GM23248 (cell line): Measurements from ENCODE around the gene ELF4.

Experiments
- EZH2 ChIP-seq: fragments of 200-600 bp; sonication (generic); IDR thresholded peaks from 2 replicates; pipeline ENCODE4 v1.6.1; 2018; ENCODE audit warnings: antibody characterized with exemption, mild to moderate bottlenecking; ENCODE audit not compliant: insufficient read depth, poor library complexity, severe bottlenecking
- EZH2phosphoT487 ChIP-seq: fragments of 200-600 bp; sonication (generic); IDR thresholded peaks from 2 replicates; pipeline ENCODE4 v1.6.1; 2018; ENCODE audit warnings: antibody characterized with exemption, moderate library complexity, mild to moderate bottlenecking, low read depth; ENCODE audit not compliant: insufficient read depth

DNA sequence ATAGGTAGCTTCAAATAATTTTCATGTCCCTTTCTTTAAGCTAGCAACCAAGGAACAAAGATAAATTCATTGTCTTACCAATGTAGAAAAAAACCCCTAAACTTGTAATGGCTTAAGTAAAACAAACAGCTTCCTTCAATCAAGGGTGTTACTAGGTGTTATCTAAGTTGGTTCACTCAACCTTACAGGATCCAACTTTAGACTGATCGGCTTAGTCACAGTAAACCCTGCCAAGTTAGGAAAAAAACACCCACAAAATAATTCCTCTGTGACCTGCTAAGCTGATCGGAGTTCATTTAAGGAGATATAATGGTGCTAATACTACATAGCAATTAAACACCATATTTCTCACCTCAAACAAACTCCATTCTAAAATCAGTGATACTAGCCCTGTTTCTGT, 45.3 kb upstream of the ELF4 start:
- TF ChIP-seq EZH2phosphoT487, result no peak
- TF ChIP-seq EZH2, result no peak
